D721Med (cell line): ENCODE measurements around the gene LPP.
"Not testable (repeated sequence)": the region's sequence is repeated elsewhere in the genome, so short reads cannot be mapped to it uniquely, and the experiment has no call there.

Experiments used
- DNase-seq: peaks from one replicate; pipeline ENCODE4 v3.0.0; 2011; ENCODE audit warnings: low spot score; ENCODE audit not compliant: insufficient read length
- FAIRE-seq: peaks from 2 replicates; lab custom pipeline; 2011; peaks lifted over from hg19 to GRCh38; lab: Jason Lieb, UNC
- TF ChIP-seq, protein P1 (sequence below): IDR thresholded peaks from 2 replicates; pipeline ENCODE4 v1.5.1; 2012; ENCODE audit warnings: mild to moderate bottlenecking, control low read depth; ENCODE audit not compliant: insufficient read depth; ENCODE audit errors: missing control alignments

The LPP gene

DNA sequence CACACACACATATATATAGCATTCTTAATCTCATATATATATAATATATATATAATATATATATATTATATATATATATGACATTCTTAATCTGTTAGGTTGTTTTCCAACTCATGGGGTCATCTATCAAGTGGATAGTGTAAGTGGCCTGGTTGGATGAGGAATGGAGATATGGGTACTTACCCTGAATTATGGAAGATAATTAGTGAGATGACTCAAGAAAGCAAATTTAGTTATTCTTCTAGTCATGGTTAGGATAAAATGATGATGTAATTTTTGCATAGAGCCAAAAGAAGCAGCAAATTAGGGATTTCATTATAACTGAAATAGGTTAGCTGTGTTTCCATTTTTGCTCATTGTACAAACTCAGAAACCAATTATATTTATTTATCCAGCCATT lies 448.2 kb downstream of the LPP start:
- no peak for DNase-seq
- TF ChIP-seq, protein P1, sequence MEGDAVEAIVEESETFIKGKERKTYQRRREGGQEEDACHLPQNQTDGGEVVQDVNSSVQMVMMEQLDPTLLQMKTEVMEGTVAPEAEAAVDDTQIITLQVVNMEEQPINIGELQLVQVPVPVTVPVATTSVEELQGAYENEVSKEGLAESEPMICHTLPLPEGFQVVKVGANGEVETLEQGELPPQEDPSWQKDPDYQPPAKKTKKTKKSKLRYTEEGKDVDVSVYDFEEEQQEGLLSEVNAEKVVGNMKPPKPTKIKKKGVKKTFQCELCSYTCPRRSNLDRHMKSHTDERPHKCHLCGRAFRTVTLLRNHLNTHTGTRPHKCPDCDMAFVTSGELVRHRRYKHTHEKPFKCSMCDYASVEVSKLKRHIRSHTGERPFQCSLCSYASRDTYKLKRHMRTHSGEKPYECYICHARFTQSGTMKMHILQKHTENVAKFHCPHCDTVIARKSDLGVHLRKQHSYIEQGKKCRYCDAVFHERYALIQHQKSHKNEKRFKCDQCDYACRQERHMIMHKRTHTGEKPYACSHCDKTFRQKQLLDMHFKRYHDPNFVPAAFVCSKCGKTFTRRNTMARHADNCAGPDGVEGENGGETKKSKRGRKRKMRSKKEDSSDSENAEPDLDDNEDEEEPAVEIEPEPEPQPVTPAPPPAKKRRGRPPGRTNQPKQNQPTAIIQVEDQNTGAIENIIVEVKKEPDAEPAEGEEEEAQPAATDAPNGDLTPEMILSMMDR: no peak

GRCh38 chr3:188602620-188603019 lies 448.7 kb downstream of the LPP start:
- TF ChIP-seq, protein P1: no peak
- FAIRE-seq (no peak), DNase-seq (no peak)

More for the DNA sequence above, 448.2 kb downstream of the LPP start:
- no peak for FAIRE-seq

DNA sequence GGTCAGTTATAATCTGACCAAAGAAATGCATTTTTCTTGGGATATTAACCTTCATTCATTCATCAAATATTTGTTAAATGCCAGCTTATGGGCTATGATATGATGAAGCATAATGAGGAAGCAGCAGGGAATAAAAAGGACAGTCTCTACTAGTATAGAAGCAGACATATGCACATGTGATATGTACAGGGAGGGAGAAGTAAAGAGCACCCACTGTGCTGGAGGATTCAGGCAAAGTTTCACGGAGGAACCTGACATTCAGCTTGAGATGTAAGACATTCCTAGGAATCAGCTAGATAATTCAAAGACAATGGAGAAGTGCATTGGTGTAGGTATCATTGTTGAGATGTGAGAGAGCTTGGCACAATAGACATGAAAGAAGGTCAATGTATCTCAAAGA lies 450.7 kb downstream of the LPP start:
- no peak for DNase-seq
- no peak for FAIRE-seq
- TF ChIP-seq, protein P1: no peak

DNA sequence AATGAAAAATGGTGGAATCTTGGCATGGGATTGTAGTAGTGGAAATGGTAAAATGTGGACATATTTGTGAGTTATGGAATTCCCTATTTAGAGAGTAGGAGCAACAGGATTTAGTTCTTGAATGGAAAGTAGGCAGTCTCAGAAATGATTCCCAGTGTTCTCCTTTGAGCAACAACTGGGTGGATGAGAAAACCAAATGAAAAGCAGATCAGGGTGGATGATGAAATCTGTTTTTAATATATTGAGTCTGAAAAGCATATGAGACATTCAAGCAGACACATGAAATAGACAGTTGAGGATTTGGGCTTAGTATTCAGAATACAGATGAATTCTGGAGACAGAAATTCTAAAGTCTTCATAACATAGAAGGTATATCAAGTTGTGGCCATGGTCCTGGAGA lies 451.3 kb downstream of the LPP start:
- TF ChIP-seq, protein P1: no peak
- FAIRE-seq (no peak), DNase-seq (no peak)

DNA sequence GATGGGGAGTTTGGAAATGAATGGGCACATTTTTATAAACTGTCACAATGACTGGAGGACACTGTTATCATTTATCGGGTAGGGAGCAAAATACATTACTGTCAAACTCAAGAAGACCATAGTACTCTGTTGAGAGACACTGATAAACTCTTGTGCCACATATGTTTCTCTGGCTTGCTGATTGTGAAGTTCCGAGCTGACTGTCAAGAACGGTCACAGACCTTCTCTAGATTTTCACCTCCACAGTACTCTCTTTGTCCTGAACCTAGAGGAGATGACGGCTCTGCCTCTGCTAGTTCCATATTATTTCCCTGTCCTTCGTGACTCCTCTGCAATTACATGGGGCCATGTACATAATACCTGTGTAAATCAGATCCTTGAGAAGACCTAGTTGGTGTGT lies 451.9 kb downstream of the LPP start:
- DNase-seq (no peak), FAIRE-seq (no peak)
- TF ChIP-seq, protein P1: no peak

GRCh38 chr3:188607805-188608315 lies 453.9 kb downstream of the LPP start:
- TF ChIP-seq, protein P1: no peak
- FAIRE-seq (no peak), DNase-seq (no peak)

GRCh38 chr3:188608401-188608800 lies 454.4 kb downstream of the LPP start:
- DNase-seq (no peak), FAIRE-seq (no peak)
- TF ChIP-seq, protein P1: no peak

DNA sequence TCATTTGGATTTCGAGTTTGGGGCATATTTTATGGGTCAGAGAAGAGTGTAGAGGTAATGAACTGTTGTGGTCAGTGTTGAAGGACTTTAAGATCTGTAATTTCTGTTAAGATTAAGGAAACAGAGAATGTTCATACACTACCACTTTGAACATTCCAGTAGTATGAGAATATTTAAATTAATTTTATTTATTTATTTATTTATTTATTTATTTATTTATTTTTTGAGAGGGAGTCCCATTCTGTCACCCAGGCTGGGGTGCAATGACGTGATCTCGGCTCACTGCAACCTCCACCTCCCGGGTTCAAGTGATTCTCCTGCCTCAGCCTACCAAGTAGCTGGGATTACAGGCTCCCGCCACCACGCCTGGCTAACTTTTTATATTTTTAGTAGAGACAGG lies 459.8 kb downstream of the LPP start:
- FAIRE-seq, DNase-seq: not testable (repeated sequence)
